IMR-90 (cell line): ENCODE measurements around the gene CST9.

Experiments
- CEBPB ChIP-seq: IDR thresholded peaks from 2 replicates; pipeline ENCODE4 v1.6.1; 2012; ENCODE audit warnings: low read depth, low read length, improper control_type of control experiment
- CHD1 ChIP-seq: IDR thresholded peaks from 2 replicates; pipeline ENCODE4 v1.6.1; 2012; ENCODE audit warnings: low read depth, low read length, improper control_type of control experiment
- FOS ChIP-seq: fragments of 150-350 bp; IDR thresholded peaks from 2 replicates; pipeline ENCODE4 v1.6.1; 2016; ENCODE audit warnings: low read depth, low read length
- POLR2A ChIP-seq: IDR thresholded peaks from 2 replicates; pipeline ENCODE4 v1.6.1; 2012; ENCODE audit warnings: mild to moderate bottlenecking, low read depth, low read length
- RAD21 ChIP-seq: IDR thresholded peaks from 2 replicates; pipeline ENCODE4 v1.6.1; 2012; ENCODE audit warnings: low read length, improper control_type of control experiment
- RFX5 ChIP-seq: IDR thresholded peaks from 2 replicates; pipeline ENCODE4 v1.8.0; 2012; ENCODE audit warnings: low read depth, mild to moderate bottlenecking, low read length, moderate library complexity
- TF ChIP-seq, protein P1 (sequence below): conservative IDR thresholded peaks from 2 replicates; pipeline ENCODE4 v1.5.1; 2012; ENCODE audit warnings: mild to moderate bottlenecking, low read depth, low read length, improper control_type of control experiment

DNA sequence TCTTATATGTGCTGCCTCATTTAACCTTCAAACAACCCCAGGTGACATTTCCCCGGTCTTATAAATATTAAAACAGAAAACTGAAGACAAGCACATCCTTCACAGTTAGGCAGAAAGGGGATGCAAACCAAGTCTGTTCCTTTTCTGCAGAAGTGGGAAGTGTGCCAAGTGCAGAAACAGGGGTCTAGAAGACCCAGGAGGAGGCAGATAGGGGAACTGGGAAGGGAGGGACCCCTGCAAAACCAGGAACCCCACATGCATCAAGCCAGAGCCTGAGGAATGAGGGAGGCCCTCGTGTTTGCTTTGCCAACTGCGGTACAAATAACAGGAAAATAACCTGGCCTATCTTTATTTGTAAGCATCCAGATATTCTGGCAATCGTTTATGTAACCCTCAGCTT is 49.0 kb upstream of the CST9 start:
- TF ChIP-seq, protein P1, sequence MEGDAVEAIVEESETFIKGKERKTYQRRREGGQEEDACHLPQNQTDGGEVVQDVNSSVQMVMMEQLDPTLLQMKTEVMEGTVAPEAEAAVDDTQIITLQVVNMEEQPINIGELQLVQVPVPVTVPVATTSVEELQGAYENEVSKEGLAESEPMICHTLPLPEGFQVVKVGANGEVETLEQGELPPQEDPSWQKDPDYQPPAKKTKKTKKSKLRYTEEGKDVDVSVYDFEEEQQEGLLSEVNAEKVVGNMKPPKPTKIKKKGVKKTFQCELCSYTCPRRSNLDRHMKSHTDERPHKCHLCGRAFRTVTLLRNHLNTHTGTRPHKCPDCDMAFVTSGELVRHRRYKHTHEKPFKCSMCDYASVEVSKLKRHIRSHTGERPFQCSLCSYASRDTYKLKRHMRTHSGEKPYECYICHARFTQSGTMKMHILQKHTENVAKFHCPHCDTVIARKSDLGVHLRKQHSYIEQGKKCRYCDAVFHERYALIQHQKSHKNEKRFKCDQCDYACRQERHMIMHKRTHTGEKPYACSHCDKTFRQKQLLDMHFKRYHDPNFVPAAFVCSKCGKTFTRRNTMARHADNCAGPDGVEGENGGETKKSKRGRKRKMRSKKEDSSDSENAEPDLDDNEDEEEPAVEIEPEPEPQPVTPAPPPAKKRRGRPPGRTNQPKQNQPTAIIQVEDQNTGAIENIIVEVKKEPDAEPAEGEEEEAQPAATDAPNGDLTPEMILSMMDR, result no peak
- TF ChIP-seq POLR2A (no peak), FOS (no peak), RAD21 (no peak), CEBPB (no peak), CHD1 (no peak), RFX5 (no peak)
